Endothelial cell of umbilical vein (primary cell): ENCODE data around the gene SLC25A20. TPM values are rescaled to one million over a fixed set of nuclear protein-coding genes. Genes with fewer than 3 reads are reported as not detected.

Source experiments
- BruUV-seq: library from RNA; stranded (reverse); fragments of 400-500 nt; replicated peaks from 2 replicates; lab custom pipeline; 2021; lab: Mats Ljungman, UMichigan
- CTCF ChIA-PET: fragments of 300-600, 350-600 bp; sonication (Branson Sonifier 250); formaldehyde crosslinking; loops from one replicate; lab custom pipeline; 2021; ENCODE audit warnings: antibody characterized with exemption, inconsistent platforms; lab: Charles Lee
- POLR2A ChIA-PET: fragments of 300-600, 350-600 bp; sonication (Branson Sonifier 250); formaldehyde crosslinking; loops from one replicate; lab custom pipeline; 2021; ENCODE audit warnings: antibody characterized with exemption, inconsistent platforms; lab: Charles Lee
- DNase-seq: peaks from one replicate; pipeline ENCODE4 v3.0.0-alpha.2; 2011; ENCODE audit warnings: low read depth, low spot score
- FAIRE-seq: peaks from 2 replicates; lab custom pipeline; 2011; peaks lifted over from hg19 to GRCh38; lab: Jason Lieb, UNC
- H2AFZ ChIP-seq: 2 replicates; pipeline ENCODE4 v1.6.0; 2012; ENCODE audit warnings: low read depth, low read length, control low read depth, inconsistent platforms
- H3K27ac ChIP-seq: 2 replicates; pipeline ENCODE4 v1.5.1; 2011; ENCODE audit warnings: low read depth, mild to moderate bottlenecking, control low read depth, low read length, moderate library complexity; ENCODE audit not compliant: insufficient read depth
- H3K27me3 ChIP-seq, 2 experiments: 2 replicates each; pipeline versions ENCODE4 v1.6.0 to v1.6.1; 2011; ENCODE audit warnings: low read length in 2 of 2, mixed read lengths in 1 of 2; ENCODE audit not compliant: control insufficient read depth in 2 of 2, insufficient read depth in 2 of 2
- H3K36me3 ChIP-seq, 2 experiments: 2 replicates in 1 of 2; 3 replicates in 1 of 2; pipeline ENCODE4 v1.5.1; 2011; ENCODE audit warnings: low read length in 2 of 2, mild to moderate bottlenecking in 1 of 2, moderate library complexity in 1 of 2; ENCODE audit not compliant: control insufficient read depth in 2 of 2, insufficient read depth in 2 of 2; ENCODE audit errors: extremely low read depth in 1 of 2
- H3K4me1 ChIP-seq: 3 replicates; pipeline ENCODE4 v1.5.1; 2011; ENCODE audit warnings: mild to moderate bottlenecking, low read length; ENCODE audit not compliant: control insufficient read depth, insufficient read depth; ENCODE audit errors: extremely low read depth
- H3K4me2 ChIP-seq: 2 replicates; pipeline ENCODE4 v1.6.1; 2011; ENCODE audit warnings: low read length, control low read depth, mixed read lengths; ENCODE audit not compliant: insufficient read depth
- H3K4me3 ChIP-seq, 3 experiments: fragments of 200-600 bp in 1 of 3; sonication (generic), shearing (Covaris generic) in 1 of 3; replicated peaks in 1 of 3; 2 replicates each; pipeline ENCODE4 v1.5.1; 2011 to 2016; ENCODE audit warnings: control low read depth in 3 of 3, low read length in 3 of 3, mild to moderate bottlenecking in 2 of 3, inconsistent platforms in 1 of 3, low read depth in 1 of 3, moderate library complexity in 1 of 3; ENCODE audit not compliant: insufficient read depth in 1 of 3
- H3K79me2 ChIP-seq: 2 replicates; pipeline ENCODE4 v1.6.0; 2012; ENCODE audit warnings: low read length, inconsistent platforms; ENCODE audit not compliant: control insufficient read depth, insufficient read depth
- H3K9ac ChIP-seq: replicated peaks from 2 replicates; pipeline ENCODE3; 2011; ENCODE audit warnings: low read length, control low read depth; ENCODE audit not compliant: insufficient read depth; ENCODE audit errors: extremely low read depth
- H3K9me1 ChIP-seq: replicated peaks from 3 replicates; pipeline ENCODE4 v1.6.0; 2011; ENCODE audit warnings: mild to moderate bottlenecking, low read length; ENCODE audit not compliant: control insufficient read depth, insufficient read depth; ENCODE audit errors: extremely low read depth
- H3K9me3 ChIP-seq: replicated peaks from 2 replicates; pipeline ENCODE4 v1.5.1; 2012; ENCODE audit warnings: low read length, inconsistent platforms; ENCODE audit not compliant: control insufficient read depth, insufficient read depth
- H4K20me1 ChIP-seq: replicated peaks from 2 replicates; pipeline ENCODE3; 2011; ENCODE audit warnings: mild to moderate bottlenecking, low read length; ENCODE audit not compliant: control insufficient read depth, insufficient read depth; ENCODE audit errors: extremely low read depth
- CTCF ChIP-seq, 2 donors: IDR thresholded peaks; 1 replicate in 1 of 2; 2 replicates in 1 of 2; pipeline ENCODE4 v1.5.1; 2011; ENCODE audit warnings: low read length in 2 of 2, mild to moderate bottlenecking in 2 of 2, moderate library complexity in 2 of 2, control low read depth in 1 of 2, inconsistent platforms in 1 of 2, low read depth in 1 of 2; ENCODE audit not compliant: insufficient read depth in 1 of 2; ENCODE audit errors: extremely low read depth in 1 of 2
- EZH2 ChIP-seq: IDR thresholded peaks from 2 replicates; pipeline ENCODE4 v1.6.1; 2012; ENCODE audit warnings: borderline replicate concordance, low read depth, mild to moderate bottlenecking, moderate library complexity, low read length, inconsistent platforms; ENCODE audit not compliant: severe bottlenecking
- FOS ChIP-seq: IDR thresholded peaks from 2 replicates; pipeline ENCODE4 v1.6.1; 2011; ENCODE audit warnings: mild to moderate bottlenecking, low read length, moderate library complexity, borderline replicate concordance; ENCODE audit not compliant: insufficient read depth
- GATA2 ChIP-seq: IDR thresholded peaks from 2 replicates; pipeline ENCODE4 v1.7.0; 2011; ENCODE audit warnings: low read depth, mild to moderate bottlenecking, moderate library complexity, mixed read lengths, low read length; ENCODE audit not compliant: insufficient read length, insufficient read depth
- JUN ChIP-seq: IDR thresholded peaks from 2 replicates; pipeline ENCODE4 v1.6.1; 2011; ENCODE audit warnings: borderline replicate concordance, low read depth; ENCODE audit not compliant: insufficient read length, insufficient read depth
- MAX ChIP-seq: IDR thresholded peaks from 2 replicates; pipeline ENCODE4 v1.6.1; 2011; ENCODE audit not compliant: insufficient read depth, insufficient read length
- MYC ChIP-seq: IDR thresholded peaks from one replicate; pipeline ENCODE4 v1.6.1; 2011; ENCODE audit warnings: mild to moderate bottlenecking, low read depth, low read length
- POLR2A ChIP-seq: IDR thresholded peaks from 2 replicates; pipeline ENCODE4 v1.6.1; 2012; ENCODE audit warnings: low read depth, mild to moderate bottlenecking, control low read depth, low read length
- POLR2AphosphoS5 ChIP-seq: IDR thresholded peaks from 2 replicates; pipeline ENCODE4 v1.6.1; 2012; ENCODE audit warnings: low read depth, mild to moderate bottlenecking, control low read depth, low read length, moderate library complexity; ENCODE audit not compliant: insufficient read depth
- dilution Hi-C: fragments of 300-500 bp; cut with MboI; formaldehyde crosslinking; loops from one replicate; pipeline ENCODE4 v1.15.0; 2019; ENCODE audit warnings: low sequenced_read_pairs; ENCODE audit not compliant: extremely low pct_ligation_motif_present
- intact Hi-C: fragments of 100-400 bp; cut with micrococcal nuclease; formaldehyde crosslinking; loops from one replicate; pipeline ENCODE4 v1.10.0; 2022
- polyA plus RNA-seq, 4 experiments: library from polyadenylated mRNA; depleted of rRNA in 3 of 4; stranded (reverse) in 3 of 4; unstranded in 1 of 4; fragments of >200 nt; gene quantifications; 2 replicates each; pipeline versions ENCODE4 v1.2.1 to v1.2.3, GENCODE V29; 2011 to 2012; ENCODE audit warnings: missing spikeins in 1 of 4
- total RNA-seq: library from RNA; stranded (reverse); gene quantifications from 2 replicates; pipeline ENCODE4 v1.2.3, GENCODE V29; 2021

Gene SLC25A20
- total and polyA plus RNA-seq, 2 donors (not counting 3 experiments of a cell fraction or from before 2014, with no cell fraction given) = 7.9 to 11.0 TPM

- intact Hi-C loops = no loop called here
- H3K4me3 ChIP-seq = no peak overlapping the region
- no peak overlapping the region for H3K9ac ChIP-seq
- DNase-seq = no peak
- no peaks in the 10 kb centered on the region for H3K4me1 ChIP-seq
- TF ChIP-seq GATA2 (no peak), FOS (no peak), POLR2AphosphoS5 (no peak), MYC (no peak), POLR2A (no peak), EZH2 (no peak)
- H3K9me1 ChIP-seq = no peaks in the 10 kb centered on the region
- H3K79me2 ChIP-seq = no peaks in the 10 kb centered on the region
- no peaks in the 10 kb centered on the region for H3K27me3 ChIP-seq
- no peaks in the 10 kb centered on the region for H3K9me3 ChIP-seq
- H3K27ac ChIP-seq = no peak overlapping the region
- no peak for FAIRE-seq
- H2AFZ ChIP-seq = no peak overlapping the region
- BruUV-seq = no TSS peak
- H4K20me1 ChIP-seq = no peaks in the 10 kb centered on the region
- no peaks in the 10 kb centered on the region for H3K36me3 ChIP-seq
- H3K4me2 ChIP-seq = no peak overlapping the region
- dilution Hi-C loops = no loop called here
- POLR2A ChIA-PET = no interaction called here
- CTCF ChIA-PET = interaction anchor here (0.6 to 0.9 kb wide), 2 partner anchors 17 to 23 kb away, joined by 3 read pairs; partner anchors contain the start of gene SLC25A20
These were observed 17.0 kb downstream of the SLC25A20 start for GRCh38 chr3:48881652-48882114.

- no peak for DNase-seq
- Histone ChIP-seq H3K4me2 (no peak overlapping the region), H4K20me1 (no peaks in the 10 kb centered on the region), H3K4me3 (no peak overlapping the region), H3K9me1 (no peaks in the 10 kb centered on the region), H3K4me1 (no peaks in the 10 kb centered on the region), H3K79me2 (no peaks in the 10 kb centered on the region), H3K27ac (no peak overlapping the region), H3K27me3 (no peaks in the 10 kb centered on the region), H3K36me3 (no peaks in the 10 kb centered on the region), H3K9me3 (no peaks in the 10 kb centered on the region), H3K9ac (no peak overlapping the region), H2AFZ (no peak overlapping the region)
- POLR2A ChIA-PET = no interaction called here
- CTCF ChIA-PET = interaction anchor here (0.9 kb wide), 1 partner anchor 17 kb away, joined by 3 read pairs; the partner anchor contains the start of gene SLC25A20
- intact Hi-C loops (no loop called here), dilution Hi-C loops (no loop called here)
- no peak for FAIRE-seq
- TF ChIP-seq GATA2 (no peak), MYC (no peak), FOS (no peak), MAX (no peak), POLR2A (no peak), EZH2 (no peak), POLR2AphosphoS5 (no peak), JUN (no peak), CTCF (IDR thresholded peaks at IDR 0.05; ENCODE audit: extremely low read depth in 1 of 2, insufficient read depth in 1 of 2, low read depth in 1 of 2, low read length in 2 of 2) (no peak)
- no TSS peak for BruUV-seq
These were observed 17.7 kb downstream of the SLC25A20 start for GRCh38 chr3:48881006-48881405.
